ENCODE data around the gene PLPP3. TPM values are rescaled to one million over a fixed set of nuclear protein-coding genes. Genes with fewer than 3 reads are reported as not detected.

The PLPP3 gene
- total RNA-seq, 6 experiments from 2014 or later, result 47.8 to 118 (median 65.8) TPM

DNA sequence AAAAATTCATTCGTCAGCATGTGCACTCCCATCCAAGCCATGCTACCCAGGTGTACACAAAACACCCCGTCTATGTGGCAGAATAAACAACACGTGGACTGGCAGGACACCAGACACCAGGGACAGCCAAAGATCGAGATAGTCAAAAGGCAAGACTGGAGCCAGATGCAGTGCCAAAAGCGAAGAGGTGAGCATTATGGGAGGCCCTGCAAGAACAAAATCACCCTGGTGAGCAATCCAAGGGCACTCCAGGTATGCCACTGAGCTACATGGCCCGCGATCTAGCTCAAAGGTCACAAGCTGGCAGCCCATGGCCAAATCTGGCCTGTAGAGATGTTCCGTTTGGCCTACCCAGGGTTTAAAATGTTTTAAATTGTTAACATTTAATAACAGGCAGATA, 33.7 kb downstream of the PLPP3 start:
- no peaks in the 10 kb centered on the region for H3K36me3 ChIP-seq
- H3K4me3 ChIP-seq, result peak overlapping the region in 1 of 3 donors; percentile 15
- peak overlapping the region; percentile 46 to 82 (median 76) for H3K27ac ChIP-seq
- no peaks in the 10 kb centered on the region for H3K27me3 ChIP-seq
- no peaks in the 10 kb centered on the region for H3K9me3 ChIP-seq
- ATAC-seq (peak; percentile 72 to 88 (median 80)), DNase-seq (peak; percentile 80 to 97 (median 91))
- WGBS (ENCODE audit: insufficient coverage, low coverage, low lambda C conversion rate, missing lambda C conversion rate), result 15% methylated on average over 8 of the region's 8 CpGs
- intact Hi-C loops (cut with DNase I), result no loop called here
- TF ChIP-seq POLR2A (IDR thresholded peaks at IDR 0.05), result no peak
- TF ChIP-seq, protein P1, sequence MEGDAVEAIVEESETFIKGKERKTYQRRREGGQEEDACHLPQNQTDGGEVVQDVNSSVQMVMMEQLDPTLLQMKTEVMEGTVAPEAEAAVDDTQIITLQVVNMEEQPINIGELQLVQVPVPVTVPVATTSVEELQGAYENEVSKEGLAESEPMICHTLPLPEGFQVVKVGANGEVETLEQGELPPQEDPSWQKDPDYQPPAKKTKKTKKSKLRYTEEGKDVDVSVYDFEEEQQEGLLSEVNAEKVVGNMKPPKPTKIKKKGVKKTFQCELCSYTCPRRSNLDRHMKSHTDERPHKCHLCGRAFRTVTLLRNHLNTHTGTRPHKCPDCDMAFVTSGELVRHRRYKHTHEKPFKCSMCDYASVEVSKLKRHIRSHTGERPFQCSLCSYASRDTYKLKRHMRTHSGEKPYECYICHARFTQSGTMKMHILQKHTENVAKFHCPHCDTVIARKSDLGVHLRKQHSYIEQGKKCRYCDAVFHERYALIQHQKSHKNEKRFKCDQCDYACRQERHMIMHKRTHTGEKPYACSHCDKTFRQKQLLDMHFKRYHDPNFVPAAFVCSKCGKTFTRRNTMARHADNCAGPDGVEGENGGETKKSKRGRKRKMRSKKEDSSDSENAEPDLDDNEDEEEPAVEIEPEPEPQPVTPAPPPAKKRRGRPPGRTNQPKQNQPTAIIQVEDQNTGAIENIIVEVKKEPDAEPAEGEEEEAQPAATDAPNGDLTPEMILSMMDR (IDR thresholded peaks at IDR 0.05), result no peak
- H3K4me1 ChIP-seq, result peaks cover 0 to 95% (median 36%) of the 10 kb centered on the region in 4 donors

GRCh38 chr1:56543783-56544612, 35.4 kb downstream of the PLPP3 start:
- no peaks in the 10 kb centered on the region for H3K27me3 ChIP-seq
- DNase-seq (no peak), ATAC-seq (peak in 1 of 4 donors; percentile 5)
- no peaks in the 10 kb centered on the region for H3K9me3 ChIP-seq
- TF ChIP-seq, protein P1 (IDR thresholded peaks at IDR 0.05), result no peak
- TF ChIP-seq POLR2A (IDR thresholded peaks at IDR 0.05), result peak; percentile 31
- intact Hi-C loops (cut with DNase I), result no loop called here
- no peaks in the 10 kb centered on the region for H3K36me3 ChIP-seq
- peak overlapping the region; percentile 16 to 82 (median 76) for H3K27ac ChIP-seq
- 21% methylated on average over 2 of the region's 2 CpGs for WGBS (ENCODE audit: insufficient coverage, low coverage, low lambda C conversion rate, missing lambda C conversion rate)
- no peak overlapping the region for H3K4me3 ChIP-seq
- peaks cover 0 to 97% (median 37%) of the 10 kb centered on the region in 4 donors for H3K4me1 ChIP-seq

DNA sequence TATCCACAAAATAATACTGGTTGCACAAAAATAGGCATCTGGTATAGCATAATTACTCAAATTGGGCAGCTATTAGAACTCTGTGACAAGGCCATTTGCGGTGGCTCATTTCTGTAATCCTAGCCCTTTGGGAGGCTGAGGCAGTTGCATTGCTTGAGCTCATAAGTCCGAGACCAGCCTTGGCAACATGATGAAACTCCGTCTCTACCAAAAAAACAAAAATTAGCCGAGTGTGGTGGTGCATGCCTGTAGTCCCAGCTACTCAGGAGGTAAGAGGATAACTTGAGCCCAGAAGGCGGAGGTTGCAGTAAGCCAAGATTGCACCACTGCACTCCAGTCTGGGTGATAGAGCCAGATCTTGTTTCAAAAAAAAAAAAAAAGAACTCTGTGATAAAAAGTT, 36.7 kb downstream of the PLPP3 start:
- Histone ChIP-seq H3K27ac (peak overlapping the region in 1 of 3 donors; percentile 82), H3K4me1 (peaks cover 0 to 97% (median 28%) of the 10 kb centered on the region in 4 donors), H3K27me3 (no peaks in the 10 kb centered on the region), H3K36me3 (no peaks in the 10 kb centered on the region), H3K9me3 (no peaks in the 10 kb centered on the region), H3K4me3 (no peak overlapping the region)
- ATAC-seq (no peak), DNase-seq (no peak)
- 89% methylated on average over 3 of the region's 5 CpGs for whole genome bisulfite sequencing (ENCODE audit: insufficient coverage, low coverage, low lambda C conversion rate, missing lambda C conversion rate)
- TF ChIP-seq, protein P1 (IDR thresholded peaks at IDR 0.05), result no peak
- no peak for TF ChIP-seq POLR2A (IDR thresholded peaks at IDR 0.05)
- intact Hi-C loops (cut with DNase I), result no loop called here

DNA sequence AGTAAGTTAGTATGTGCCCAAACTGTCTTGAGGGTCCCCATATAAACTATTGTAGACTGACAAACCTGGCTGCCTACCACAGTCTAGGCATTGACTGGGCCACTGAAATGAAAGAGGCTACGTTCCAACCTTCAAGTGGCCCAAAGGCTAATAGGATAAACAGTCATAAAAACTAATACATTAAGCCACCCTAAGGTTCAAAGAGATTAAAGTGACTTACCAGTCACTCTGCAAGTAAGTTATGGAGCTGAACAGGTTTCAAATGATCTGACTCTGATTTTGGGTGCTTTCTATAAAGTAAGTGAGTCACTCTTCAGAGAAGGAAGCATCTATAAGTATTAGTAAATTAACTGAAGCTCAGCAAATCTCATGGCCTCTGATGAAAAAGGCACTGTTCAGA, 38.0 kb downstream of the PLPP3 start:
- H3K4me3 ChIP-seq, result no peak overlapping the region
- WGBS (ENCODE audit: insufficient coverage, low coverage, low lambda C conversion rate, missing lambda C conversion rate), result 63% methylated on average over 1 of the region's 1 CpG
- H3K9me3 ChIP-seq, result no peaks in the 10 kb centered on the region
- no peak overlapping the region for H3K27ac ChIP-seq
- DNase-seq (no peak), ATAC-seq (no peak)
- H3K36me3 ChIP-seq, result peaks cover 0 to 4% (median 2%) of the 10 kb centered on the region in 4 donors
- no peak for TF ChIP-seq POLR2A (IDR thresholded peaks at IDR 0.05)
- H3K27me3 ChIP-seq, result no peaks in the 10 kb centered on the region
- H3K4me1 ChIP-seq, result peaks cover 0 to 88% (median 24%) of the 10 kb centered on the region in 4 donors
- intact Hi-C loops (cut with DNase I), result no loop called here

- peaks cover 0 to 90% (median 22%) of the 10 kb centered on the region in 4 donors for H3K4me1 ChIP-seq
- no peak overlapping the region for H3K4me3 ChIP-seq
- WGBS (ENCODE audit: insufficient coverage, low coverage, low lambda C conversion rate, missing lambda C conversion rate), result 48% methylated on average over 2 of the region's 2 CpGs
- H3K27me3 ChIP-seq, result no peaks in the 10 kb centered on the region
- H3K27ac ChIP-seq, result no peak overlapping the region
- DNase-seq (no peak), ATAC-seq (no peak)
- peaks cover 0 to 14% (median 2%) of the 10 kb centered on the region in 4 donors for H3K36me3 ChIP-seq
- TF ChIP-seq, protein P1 (IDR thresholded peaks at IDR 0.05), result no peak
- no peak for TF ChIP-seq POLR2A (IDR thresholded peaks at IDR 0.05)
- intact Hi-C loops (cut with DNase I), result no loop called here
- H3K9me3 ChIP-seq, result no peaks in the 10 kb centered on the region
Observed at GRCh38 chr1:56540467-56540866, 38.9 kb downstream of the PLPP3 start.

Measured in right lobe of liver (tissue), 6 donors.